Measurements from ENCODE around the gene TMEM178B.
"Not testable (repeated sequence)": the region's sequence is repeated elsewhere in the genome, so short reads cannot be mapped to it uniquely, and the experiment has no call there.

Gene TMEM178B

GRCh38 chr7:141074162-141074991 lies 513 bp downstream of the TMEM178B start:
- no peak for DNase-seq (ENCODE audit: low read depth)

- no peak for DNase-seq (ENCODE audit: low read depth)
Observed at GRCh38 chr7:141074997-141075396, 1.1 kb downstream of the TMEM178B start.

DNA sequence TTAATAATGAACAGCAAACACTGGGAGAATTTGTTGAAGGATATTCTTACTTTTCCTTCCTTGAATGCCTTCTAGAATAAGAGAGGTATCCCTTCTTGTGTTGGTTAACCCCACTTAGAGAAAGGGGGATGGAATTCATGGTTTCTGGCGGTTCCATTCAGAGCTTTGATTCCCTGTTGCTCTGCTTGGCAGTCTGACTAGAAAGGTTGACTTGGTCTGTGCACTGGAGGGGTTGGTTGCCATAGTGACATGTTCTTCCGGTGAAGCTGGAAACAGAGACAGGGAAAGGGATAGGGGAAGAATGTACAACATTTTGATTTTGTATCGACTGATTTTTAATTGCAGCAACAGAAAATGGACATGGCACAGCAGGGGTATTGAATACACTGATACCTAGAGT lies 2.5 kb downstream of the TMEM178B start:
- DNase-seq (ENCODE audit: low read depth), result no peak

DNA sequence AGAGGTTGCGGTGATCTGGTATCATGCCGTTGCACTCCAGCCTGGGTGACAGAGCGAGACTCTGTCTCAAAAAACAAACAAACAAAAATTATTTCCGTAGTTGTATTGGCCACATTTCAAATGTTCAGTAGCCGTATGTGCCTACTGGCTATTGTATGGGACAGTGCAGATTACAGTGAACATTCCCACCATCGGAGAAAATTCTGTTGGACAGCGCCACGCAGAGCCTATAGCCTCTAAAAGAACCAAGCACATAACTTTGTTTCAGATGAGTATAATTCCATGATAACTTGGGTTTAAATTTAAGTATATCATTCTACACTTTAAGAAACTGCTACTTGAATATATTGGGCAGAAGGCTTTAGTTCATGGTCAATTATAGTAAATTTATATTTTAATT lies 5.4 kb downstream of the TMEM178B start:
- no peak for DNase-seq (ENCODE audit: low read depth)

DNA sequence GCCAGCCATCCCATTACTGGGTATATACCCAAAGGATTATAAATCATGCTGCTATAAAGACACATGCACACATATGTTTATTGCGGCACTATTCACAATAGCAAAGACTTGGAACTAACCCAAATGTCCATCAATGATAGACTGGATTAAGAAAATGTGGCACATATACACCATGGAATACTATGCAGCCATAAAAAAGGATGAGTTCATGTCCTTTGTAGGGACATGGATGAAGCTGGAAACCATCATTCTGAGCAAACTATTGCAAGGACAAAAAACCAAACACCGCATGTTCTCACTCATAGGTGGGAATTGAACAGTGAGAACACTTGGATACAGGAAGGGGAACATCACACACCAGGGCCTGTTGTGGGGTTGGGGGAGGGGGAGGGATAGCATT lies 15.6 kb downstream of the TMEM178B start:
- not testable (repeated sequence) for DNase-seq (ENCODE audit: low read depth)

GRCh38 chr7:141094336-141095070 lies 20.6 kb downstream of the TMEM178B start:
- DNase-seq (ENCODE audit: low read depth), result no peak

DNA sequence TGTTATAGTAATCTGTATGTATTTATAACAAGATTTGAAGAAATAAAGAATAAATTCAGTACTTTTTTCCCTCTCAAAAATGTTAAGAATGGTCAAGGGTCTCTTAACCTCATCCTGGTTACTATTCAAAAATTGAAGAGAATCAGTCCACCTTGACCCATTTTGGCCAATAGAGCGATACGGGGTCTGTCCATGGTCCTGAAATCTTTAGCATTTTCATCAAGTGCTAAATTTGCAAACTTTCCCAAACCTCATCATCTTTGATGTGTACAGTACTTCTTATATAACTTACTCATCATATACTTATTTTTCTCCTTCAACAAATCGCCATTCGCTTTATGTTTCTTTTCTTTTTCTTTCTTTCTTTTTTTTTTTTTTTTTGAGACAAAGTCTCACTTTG lies 23.6 kb downstream of the TMEM178B start:
- DNase-seq (ENCODE audit: low read depth), result no peak

DNA sequence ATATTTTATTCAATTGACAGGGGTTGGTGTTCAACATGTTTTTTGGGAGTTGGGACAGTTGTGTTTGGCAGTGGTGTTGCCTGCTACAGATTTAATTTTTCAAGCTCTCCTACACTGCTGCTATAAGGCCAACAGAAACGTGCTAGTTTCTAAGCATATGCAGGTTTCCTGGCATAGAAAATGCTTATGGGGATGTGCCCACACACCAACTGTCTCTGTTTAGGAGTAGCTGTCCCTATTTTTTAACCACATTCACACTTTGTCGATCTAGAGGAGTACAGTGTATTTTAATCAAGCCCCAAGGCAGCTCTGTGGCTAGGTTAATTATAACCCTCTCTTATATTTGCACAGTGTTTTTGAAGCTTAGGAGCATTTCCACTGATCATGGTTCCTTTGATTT lies 28.6 kb downstream of the TMEM178B start:
- no peak for DNase-seq (ENCODE audit: low read depth)

- no peak for DNase-seq (ENCODE audit: low read depth)
Observed at GRCh38 chr7:141103847-141104429, 30.1 kb downstream of the TMEM178B start.

- no peak for DNase-seq (ENCODE audit: low read depth)
Observed at GRCh38 chr7:141113131-141113530, 39.3 kb downstream of the TMEM178B start.

GRCh38 chr7:141114029-141114664 lies 40.3 kb downstream of the TMEM178B start:
- no peak for DNase-seq (ENCODE audit: low read depth)

DNA sequence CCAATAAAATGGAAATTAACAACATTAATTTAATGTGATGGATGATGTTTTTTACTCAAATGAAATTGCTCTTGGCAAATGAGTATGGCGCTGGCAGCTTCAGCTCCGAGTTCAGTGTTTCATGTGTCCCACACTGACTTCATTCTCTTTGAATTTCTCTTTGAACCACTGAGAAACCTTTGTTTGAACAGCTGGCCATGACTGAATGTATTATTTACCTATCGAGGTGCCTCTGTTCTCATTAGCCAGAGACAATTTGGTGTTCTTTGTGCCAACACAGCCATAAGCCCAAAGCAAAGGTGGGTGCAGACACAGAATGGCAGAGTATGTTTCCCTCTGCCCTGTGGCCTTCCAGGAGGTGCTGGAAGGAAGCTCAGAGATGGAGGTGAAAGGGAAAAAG lies 42.1 kb downstream of the TMEM178B start:
- DNase-seq (ENCODE audit: low read depth), result no peak

- DNase-seq (ENCODE audit: low read depth), result not testable (repeated sequence)
Observed at GRCh38 chr7:141116661-141117060, 42.8 kb downstream of the TMEM178B start.

- no peak for DNase-seq (ENCODE audit: low read depth)
Observed at GRCh38 chr7:141118767-141119166, 44.9 kb downstream of the TMEM178B start.

- no peak for DNase-seq (ENCODE audit: low read depth)
Observed at GRCh38 chr7:141119187-141119586, 45.3 kb downstream of the TMEM178B start.

- DNase-seq (ENCODE audit: low read depth), result no peak
Observed at GRCh38 chr7:141122736-141123135, 48.9 kb downstream of the TMEM178B start.

- no peak for DNase-seq (ENCODE audit: low read depth)
Observed at GRCh38 chr7:141123522-141123921, 49.7 kb downstream of the TMEM178B start.

GRCh38 chr7:141126107-141126506 lies 52.2 kb downstream of the TMEM178B start:
- DNase-seq (ENCODE audit: low read depth), result no peak

DNA sequence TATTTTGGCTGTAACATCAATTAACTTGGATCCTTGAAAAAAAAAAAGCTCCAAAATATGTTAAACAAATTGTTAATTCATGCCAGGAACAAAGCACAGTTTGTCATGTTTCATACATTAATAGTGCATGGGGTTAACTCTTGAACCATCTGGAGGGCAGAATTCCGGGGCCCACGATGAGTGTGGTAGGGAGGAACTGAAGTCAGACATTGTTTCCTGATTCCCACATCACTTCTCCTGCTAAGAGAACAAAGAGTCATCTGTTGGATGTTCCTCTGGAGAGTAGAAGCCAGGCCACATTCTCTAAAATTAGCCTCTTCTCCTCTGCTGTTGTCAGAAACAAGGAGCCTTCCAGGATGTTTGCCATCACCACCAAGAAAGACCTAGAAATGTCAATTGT lies 54.6 kb downstream of the TMEM178B start:
- DNase-seq (ENCODE audit: low read depth), result no peak

GRCh38 chr7:141128931-141129330 lies 55.1 kb downstream of the TMEM178B start:
- DNase-seq (ENCODE audit: low read depth), result no peak

DNA sequence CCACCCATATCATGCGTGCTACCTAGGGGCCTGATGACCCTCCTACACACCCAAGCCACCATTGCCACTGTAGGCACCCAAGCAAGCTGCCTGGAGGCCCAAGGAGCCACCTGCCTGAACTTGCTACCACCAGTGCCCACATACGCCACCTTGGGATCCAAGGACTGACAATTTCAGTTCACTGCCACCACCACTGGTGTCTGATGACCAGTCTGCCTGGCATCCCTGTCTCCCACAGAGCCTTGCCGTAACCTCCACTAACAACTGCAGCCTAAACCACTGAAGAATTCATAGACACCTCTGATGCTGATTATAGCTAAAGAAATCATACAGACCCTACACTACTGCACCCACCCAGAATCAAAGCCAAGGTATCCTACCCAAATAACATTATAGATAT lies 58.8 kb downstream of the TMEM178B start:
- DNase-seq (ENCODE audit: low read depth), result no peak

DNA sequence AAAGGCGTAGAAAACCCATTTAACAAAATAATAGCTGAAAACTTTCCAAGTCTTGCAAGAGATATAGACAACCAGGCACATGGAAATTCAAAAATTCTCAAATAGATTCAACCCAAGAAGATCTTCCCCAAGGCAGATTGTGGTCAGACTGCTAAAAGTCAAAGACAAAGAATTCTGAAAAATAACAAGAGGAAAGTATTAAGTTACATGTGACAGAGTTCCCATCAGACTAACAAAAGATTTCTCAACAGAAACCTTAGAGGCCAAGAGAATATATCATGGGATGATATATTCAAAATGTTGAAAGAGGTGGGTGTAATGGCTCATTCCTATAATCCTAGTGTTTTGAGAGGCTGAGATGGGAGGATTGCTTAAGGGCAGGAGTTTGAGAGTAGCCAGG lies 59.8 kb downstream of the TMEM178B start:
- DNase-seq (ENCODE audit: low read depth), result no peak

DNA sequence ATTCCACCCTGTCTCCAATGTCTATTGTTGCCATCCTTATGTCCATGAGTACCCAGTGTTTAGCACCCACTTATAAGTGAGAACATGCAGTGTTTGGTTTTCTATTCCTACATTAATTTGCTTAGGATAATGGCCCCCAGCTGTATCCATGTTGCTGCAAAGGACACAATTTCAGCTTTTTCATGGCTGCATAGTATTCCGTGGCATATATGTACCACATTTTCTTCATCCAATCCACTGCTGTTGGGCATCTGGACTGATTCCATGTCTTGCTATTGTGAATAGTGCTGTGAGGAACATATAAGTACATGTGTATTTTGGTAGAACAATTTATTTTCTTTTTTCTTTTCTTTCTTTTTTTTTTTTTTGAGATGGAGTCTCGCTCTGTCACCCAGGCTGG lies 68.2 kb downstream of the TMEM178B start:
- no peak for DNase-seq (ENCODE audit: low read depth)

All from GM04503 (cell line).